ENCODE measurements around the gene NAT9.

Gene NAT9

GRCh38 chr17:74778960-74779359, 2.8 kb upstream of the NAT9 start:
- no peak for DNase-seq

- no peak for DNase-seq
Measured at GRCh38 chr17:74777901-74778515, 1.9 kb upstream of the NAT9 start.

- no peak for DNase-seq
Measured at GRCh38 chr17:74776990-74777389, 845 bp upstream of the NAT9 start.

GRCh38 chr17:74775409-74776043, 619 bp downstream of the NAT9 start:
- DNase-seq = no peak

- DNase-seq = no peak
Measured at GRCh38 chr17:74773871-74774286, 2.3 kb downstream of the NAT9 start.

- DNase-seq = no peak
Measured at GRCh38 chr17:74773414-74773813, 2.7 kb downstream of the NAT9 start.

GRCh38 chr17:74772053-74772452, 4.1 kb downstream of the NAT9 start:
- DNase-seq = no peak

- no peak for DNase-seq
Measured at GRCh38 chr17:74771319-74771914, 4.7 kb downstream of the NAT9 start.

- peak; percentile 22 for DNase-seq
Measured at GRCh38 chr17:74770498-74771318, 5.4 kb downstream of the NAT9 start.

GRCh38 chr17:74769856-74770497, 6.2 kb downstream of the NAT9 start:
- no peak for DNase-seq

- no peak for DNase-seq
Measured at GRCh38 chr17:74769266-74769855, 6.8 kb downstream of the NAT9 start.

- no peak for DNase-seq
Measured at GRCh38 chr17:74768763-74769114, 7.4 kb downstream of the NAT9 start.

GRCh38 chr17:74768069-74768762, 7.9 kb downstream of the NAT9 start:
- DNase-seq = no peak

GRCh38 chr17:74767111-74767516, 9.0 kb downstream of the NAT9 start:
- no peak for DNase-seq

- no peak for DNase-seq
Measured at GRCh38 chr17:74766413-74766812, 9.7 kb downstream of the NAT9 start.

GRCh38 chr17:74764751-74765286, 11.3 kb downstream of the NAT9 start:
- DNase-seq = no peak

GRCh38 chr17:74763565-74764387, 12.4 kb downstream of the NAT9 start:
- no peak for DNase-seq

- DNase-seq = no peak
Measured at GRCh38 chr17:74761931-74762330, 14.2 kb downstream of the NAT9 start.

- DNase-seq = no peak
Measured at GRCh38 chr17:74761419-74761818, 14.7 kb downstream of the NAT9 start.

- DNase-seq = peak; percentile 36
Measured at GRCh38 chr17:74760404-74761105, 15.6 kb downstream of the NAT9 start.

Data from NCI-H1694 treated with DMSO at 0.1 percent for 48 hours (cell line).